Upper lobe of left lung (tissue), 6 donors: Measurements from ENCODE around the gene KRTAP9-2. TPM values are rescaled to one million over a fixed set of nuclear protein-coding genes. Genes with fewer than 3 reads are reported as not detected.
A peak's percentile ranks its signal among the peaks of the same experiment; 100 is the strongest.
"Not testable (repeated sequence)": the region's sequence is repeated elsewhere in the genome, so short reads cannot be mapped to it uniquely, and the experiment has no call there.

Experiments used
- ATAC-seq, 2 donors: fragments of 200-7000 bp; cut with Tn5 transposase; one replicate each; pipeline ENCODE4 v1.9.1; 2022; ENCODE audit warnings: mild to moderate bottlenecking in 2 of 2, moderate library complexity in 2 of 2; ENCODE audit not compliant: low FRiP score in 2 of 2
- DNase-seq, 2 donors: peaks; one replicate each; pipeline ENCODE4 v3.0.0-alpha.2; 2019 to 2020
- H3K27ac ChIP-seq, 4 donors: fragments of 200-600 bp; sonication (generic); one replicate each; pipeline ENCODE4 v1.5.1; 2016 to 2019
- H3K27me3 ChIP-seq, 4 donors: fragments of 200-600 bp; sonication (generic); one replicate each; pipeline ENCODE4 v1.5.1; 2017 to 2019
- H3K36me3 ChIP-seq, 4 donors: fragments of 200-600 bp; sonication (generic); one replicate each; pipeline ENCODE4 v1.5.1; 2016 to 2019
- H3K4me1 ChIP-seq, 4 donors: fragments of 200-600 bp; sonication (generic); one replicate each; pipeline ENCODE4 v1.5.1; 2018 to 2019
- H3K4me3 ChIP-seq, 4 donors: fragments of 200-600 bp; sonication (generic); one replicate each; pipeline ENCODE4 v1.5.1; 2017 to 2019; ENCODE audit warnings: mild to moderate bottlenecking in 2 of 4, moderate library complexity in 1 of 4
- H3K9me3 ChIP-seq, 4 donors: fragments of 200-600 bp; sonication (generic); one replicate each; pipeline ENCODE4 v1.5.1; 2018 to 2019
- CTCF ChIP-seq, 6 experiments: fragments of 450-650 bp in 4 of 6; fragments of 200-600 bp in 2 of 6; sonication (generic) in 2 of 6; IDR thresholded peaks; one replicate each; pipeline ENCODE4 v1.5.1; 2016 to 2019; ENCODE audit warnings: antibody characterized with exemption in 6 of 6
- EP300 ChIP-seq, 4 donors: sonication (generic); formaldehyde crosslinking; IDR thresholded peaks; one replicate each; pipeline ENCODE4 v1.5.1; 2017; ENCODE audit warnings: antibody characterized with exemption in 4 of 4, control low read depth in 2 of 4
- POLR2A ChIP-seq, 4 donors: fragments of 450-650 bp; IDR thresholded peaks; one replicate each; pipeline ENCODE4 v1.5.1; 2016 to 2017; ENCODE audit warnings: antibody characterized with exemption in 4 of 4, mild to moderate bottlenecking in 2 of 4
- POLR2AphosphoS5 ChIP-seq, 2 donors: sonication (generic); formaldehyde crosslinking; IDR thresholded peaks; one replicate each; pipeline ENCODE4 v1.5.1; 2017; ENCODE audit warnings: antibody characterized with exemption in 2 of 2
- WGBS, 2 donors: methylation state at CpG; one replicate each; pipeline ENCODE4 v1.1.5; 2017 to 2018; 5-methylcytosine and 5-hydroxymethylcytosine counted together
- small RNA-seq, 4 donors: library from RNA; depleted of rRNA; stranded (forward); fragments of <200 nt; gene quantifications; one replicate each; pipeline ENCODE3, GENCODE V24; 2016
- total RNA-seq, 6 donors: library from RNA; depleted of rRNA in 4 of 6; stranded (reverse); fragments of >200 nt in 4 of 6; gene quantifications; one replicate each; pipeline versions ENCODE4 v1.1.0 to v1.2.1, GENCODE V29; 2016 to 2021
- donor health status: DM: no; HTN: no; CAD: no; lungs with moderate emphysema.
- donor health status: DM: no; HTN: yes; CAD: no; lungs with severe emphysema.

KRTAP9-2 gene
- total RNA-seq, 6 donors from 2014 or later: not detected

GRCh38 chr17:41267711-41268110, 41.3 kb downstream of the KRTAP9-2 start:
- TF ChIP-seq POLR2A (IDR thresholded peaks at IDR 0.05): no peak
- no peak for TF ChIP-seq POLR2AphosphoS5 (IDR thresholded peaks at IDR 0.05)
- no peak for TF ChIP-seq CTCF (IDR thresholded peaks at IDR 0.05)
- no peak for TF ChIP-seq EP300 (IDR thresholded peaks at IDR 0.05)
- DNase-seq: no peak
- Histone ChIP-seq H3K9me3 (no peaks in the 10 kb centered on the region), H3K27me3 (no peaks in the 10 kb centered on the region), H3K27ac (no peak overlapping the region), H3K4me3 (no peak overlapping the region), H3K36me3 (no peaks in the 10 kb centered on the region), H3K4me1 (no peaks in the 10 kb centered on the region)
- ATAC-seq: no peak
- 81% methylated on average over 3 of the region's 3 CpGs; no CpG with 5 or more reads in 1 of the 2 donors for WGBS, 2 donors

- no CpG with 5 or more reads among the region's 1 CpG for WGBS, 2 donors
- H3K4me1 ChIP-seq, DNase-seq, ATAC-seq, H3K27me3 ChIP-seq, H3K9me3 ChIP-seq, H3K36me3 ChIP-seq, H3K4me3 ChIP-seq, H3K27ac ChIP-seq: not testable (repeated sequence)
Observed at GRCh38 chr17:41271323-41271722, 44.9 kb downstream of the KRTAP9-2 start.

- Histone ChIP-seq H3K4me1 (no peaks in the 10 kb centered on the region), H3K4me3 (no peak overlapping the region), H3K27ac (no peak overlapping the region), H3K27me3 (no peaks in the 10 kb centered on the region), H3K9me3 (no peaks in the 10 kb centered on the region), H3K36me3 (no peaks in the 10 kb centered on the region)
- 42% methylated on average over 1 of the region's 1 CpG; no CpG with 5 or more reads in 1 of the 2 donors for WGBS, 2 donors
- no peak for ATAC-seq
- TF ChIP-seq EP300 (IDR thresholded peaks at IDR 0.05) (no peak), POLR2A (IDR thresholded peaks at IDR 0.05) (no peak), POLR2AphosphoS5 (IDR thresholded peaks at IDR 0.05) (no peak)
- no peak for DNase-seq
Observed at GRCh38 chr17:41271858-41272257, 45.4 kb downstream of the KRTAP9-2 start.

- not testable (repeated sequence) for H3K4me1 ChIP-seq, ATAC-seq
- WGBS, 2 donors: 80% methylated on average over 3 of the region's 3 CpGs; no CpG with 5 or more reads in 1 of the 2 donors
Observed at GRCh38 chr17:41275648-41276190, 49.3 kb downstream of the KRTAP9-2 start, which contains the start of gene KRTAP9-7. TSS of gene KRTAP9-7 (plus strand) at chr17:41275698. CDS start at chr17:41275698, 0 bp downstream.

More at GRCh38 chr17:41275648-41276190, 49.3 kb downstream of the KRTAP9-2 start, which contains the start of gene KRTAP9-7:
- H3K4me3 ChIP-seq, H3K27ac ChIP-seq, H3K27me3 ChIP-seq, H3K9me3 ChIP-seq, H3K36me3 ChIP-seq: not testable (repeated sequence)
- peak in 1 of 2 donors; percentile 54 for DNase-seq

Small RNA genes lying within 50 kb of the gene (small RNA-seq; reads per million reads assigned to genes)
- gene KRTAP4-17P: 0 reads per million in 4 donors

Other genes starting within 250 kb of the KRTAP9-2 start
- under 1 TPM in 1 of 6 donors, not detected in 5; 0.24 TPM for gene KRT40, start 242.3 kb upstream of the KRTAP9-2 start, total RNA-seq
- gene KRTAP3-3, start 232.5 kb upstream of the KRTAP9-2 start, total RNA-seq: not detected
- not detected for gene KRTAP3-2, start 226.7 kb upstream of the KRTAP9-2 start, total RNA-seq
- gene KRTAP3-1, start 217.5 kb upstream of the KRTAP9-2 start, total RNA-seq: not detected
- gene KRTAP1-5, start 199.4 kb upstream of the KRTAP9-2 start, total RNA-seq: not detected
- not detected for gene KRTAP1-4, start 196.5 kb upstream of the KRTAP9-2 start, total RNA-seq
- gene KRTAP1-3, start 191.8 kb upstream of the KRTAP9-2 start, total RNA-seq: not detected
- not detected for gene KRTAP1-1, start 185.2 kb upstream of the KRTAP9-2 start, total RNA-seq
- gene KRTAP2-1, start 179.3 kb upstream of the KRTAP9-2 start, total RNA-seq: not detected
- not detected for gene KRTAP2-2, start 171.4 kb upstream of the KRTAP9-2 start, total RNA-seq
- gene KRTAP2-3, start 166.5 kb upstream of the KRTAP9-2 start, total RNA-seq: not detected
- not detected for gene KRTAP2-4, start 160.8 kb upstream of the KRTAP9-2 start, total RNA-seq
- gene KRTAP4-7, start 142.5 kb upstream of the KRTAP9-2 start, total RNA-seq: not detected
- gene KRTAP4-8, start 128.5 kb upstream of the KRTAP9-2 start, total RNA-seq: not detected
- not detected for gene KRTAP4-16, start 124.4 kb upstream of the KRTAP9-2 start, total RNA-seq
- not detected for gene KRTAP4-9, start 121.3 kb upstream of the KRTAP9-2 start, total RNA-seq
- gene KRTAP4-11, start 108.3 kb upstream of the KRTAP9-2 start, total RNA-seq: not detected
- not detected for gene KRTAP4-12, start 102.5 kb upstream of the KRTAP9-2 start, total RNA-seq
- gene KRTAP4-6, start 86.1 kb upstream of the KRTAP9-2 start, total RNA-seq: not detected
- not detected for gene KRTAP4-5, start 76.8 kb upstream of the KRTAP9-2 start, total RNA-seq
- gene KRTAP4-4, start 65.9 kb upstream of the KRTAP9-2 start, total RNA-seq: not detected
- not detected for gene KRTAP4-3, start 58.4 kb upstream of the KRTAP9-2 start, total RNA-seq
- gene KRTAP4-2, start 48.4 kb upstream of the KRTAP9-2 start, total RNA-seq: not detected
- not detected for gene KRTAP4-1, start 41.7 kb upstream of the KRTAP9-2 start, total RNA-seq
- gene KRTAP9-1, start 36.8 kb upstream of the KRTAP9-2 start, total RNA-seq: not detected
- gene KRTAP9-3, start 5.8 kb downstream of the KRTAP9-2 start, total RNA-seq: not detected
- gene KRTAP9-8, start 11.4 kb downstream of the KRTAP9-2 start, total RNA-seq: not detected
- gene KRTAP9-4, start 23.0 kb downstream of the KRTAP9-2 start, total RNA-seq: not detected
- not detected for gene KRTAP9-9, start 28.7 kb downstream of the KRTAP9-2 start, total RNA-seq
- gene KRTAP9-6, start 38.7 kb downstream of the KRTAP9-2 start, total RNA-seq: not detected
- gene KRTAP9-7, start 49.0 kb downstream of the KRTAP9-2 start, total RNA-seq: not detected
- gene KRTAP29-1, start 76.2 kb downstream of the KRTAP9-2 start, total RNA-seq: not detected
- gene KRTAP16-1, start 82.7 kb downstream of the KRTAP9-2 start, total RNA-seq: not detected
- not detected for gene KRTAP17-1, start 89.1 kb downstream of the KRTAP9-2 start, total RNA-seq
- gene KRT33A, start 124.2 kb downstream of the KRTAP9-2 start, total RNA-seq: not detected
- not detected for gene KRT33B, start 143.2 kb downstream of the KRTAP9-2 start, total RNA-seq
- gene KRT34, start 155.7 kb downstream of the KRTAP9-2 start, total RNA-seq: not detected
- gene KRT31, start 171.0 kb downstream of the KRTAP9-2 start, total RNA-seq: not detected
- gene KRT37, start 197.9 kb downstream of the KRTAP9-2 start, total RNA-seq: not detected
- not detected for gene KRT38, start 214.3 kb downstream of the KRTAP9-2 start, total RNA-seq
- gene KRT32, start 240.7 kb downstream of the KRTAP9-2 start, total RNA-seq: not detected